Skeletal muscle satellite cell (primary cell): ENCODE data around the gene ZBTB20.
"Not testable (repeated sequence)": the region's sequence is repeated elsewhere in the genome, so short reads cannot be mapped to it uniquely, and the experiment has no call there.

Experiments
- H3K27me3 ChIP-seq: 2 replicates; pipeline ENCODE4 v1.7.0; 2013; ENCODE audit warnings: low read length; ENCODE audit not compliant: control insufficient read depth, insufficient read depth
- H3K36me3 ChIP-seq: 2 replicates; pipeline ENCODE4 v1.7.0; 2013; ENCODE audit warnings: mild to moderate bottlenecking, control low read depth, low read length; ENCODE audit not compliant: insufficient read depth
- H3K4me1 ChIP-seq: 2 replicates; pipeline ENCODE4 v1.7.0; 2013; ENCODE audit warnings: low read length; ENCODE audit not compliant: control insufficient read depth, insufficient read depth
- H3K4me2 ChIP-seq: 2 replicates; pipeline ENCODE4 v1.7.0; 2013; ENCODE audit warnings: mild to moderate bottlenecking, low read length
- H3K4me3 ChIP-seq: 2 replicates; pipeline ENCODE4 v1.7.0; 2013; ENCODE audit warnings: low read length
- H3K9ac ChIP-seq: 2 replicates; pipeline ENCODE4 v1.7.0; 2013; ENCODE audit warnings: mild to moderate bottlenecking, low read depth, low read length, moderate library complexity
- H3K9me3 ChIP-seq: replicated peaks from 2 replicates; pipeline ENCODE4 v1.7.0; 2013; ENCODE audit warnings: mild to moderate bottlenecking, control low read depth, low read length

The ZBTB20 gene

GRCh38 chr3:114838025-114838424 is 309.1 kb downstream of the ZBTB20 start:
- Histone ChIP-seq H3K4me1 (no peaks in the 10 kb centered on the region), H3K27me3 (no peaks in the 10 kb centered on the region), H3K9me3 (no peaks in the 10 kb centered on the region), H3K9ac (no peak overlapping the region), H3K4me3 (no peak overlapping the region), H3K4me2 (no peak overlapping the region), H3K36me3 (no peaks in the 10 kb centered on the region)

GRCh38 chr3:114834175-114834940 is 312.7 kb downstream of the ZBTB20 start:
- no peaks in the 10 kb centered on the region for H3K4me1 ChIP-seq

DNA sequence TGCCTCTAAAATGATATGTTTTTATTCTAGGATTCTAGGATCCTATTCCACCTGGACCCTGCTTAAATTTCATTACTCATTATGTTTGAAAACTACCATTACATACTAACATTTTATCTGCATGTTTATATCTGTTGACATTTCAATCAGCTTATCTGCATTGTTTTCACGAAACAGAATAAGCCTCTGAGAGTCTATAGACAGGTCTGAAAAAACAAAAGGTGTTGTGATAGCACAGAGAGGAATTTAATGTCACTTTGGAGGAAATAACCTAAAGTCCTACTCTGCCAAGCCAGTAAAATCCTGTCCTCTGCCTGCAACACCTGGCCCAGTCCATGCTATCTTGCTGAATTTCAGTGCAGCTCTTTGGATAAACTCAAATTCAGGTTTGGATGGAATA is 315.2 kb downstream of the ZBTB20 start:
- no peaks in the 10 kb centered on the region for H3K4me1 ChIP-seq
- no peak overlapping the region for H3K9ac ChIP-seq
- H3K36me3 ChIP-seq, result no peaks in the 10 kb centered on the region
- H3K4me2 ChIP-seq, result no peak overlapping the region
- no peak overlapping the region for H3K4me3 ChIP-seq
- H3K27me3 ChIP-seq, result no peaks in the 10 kb centered on the region
- no peaks in the 10 kb centered on the region for H3K9me3 ChIP-seq

More at GRCh38 chr3:114834175-114834940, 312.7 kb downstream of the ZBTB20 start:
- H3K36me3 ChIP-seq, result no peaks in the 10 kb centered on the region
- H3K4me3 ChIP-seq, result no peak overlapping the region
- H3K4me2 ChIP-seq, result no peak overlapping the region
- no peak overlapping the region for H3K9ac ChIP-seq
- H3K9me3 ChIP-seq, result no peaks in the 10 kb centered on the region
- H3K27me3 ChIP-seq, result no peaks in the 10 kb centered on the region

DNA sequence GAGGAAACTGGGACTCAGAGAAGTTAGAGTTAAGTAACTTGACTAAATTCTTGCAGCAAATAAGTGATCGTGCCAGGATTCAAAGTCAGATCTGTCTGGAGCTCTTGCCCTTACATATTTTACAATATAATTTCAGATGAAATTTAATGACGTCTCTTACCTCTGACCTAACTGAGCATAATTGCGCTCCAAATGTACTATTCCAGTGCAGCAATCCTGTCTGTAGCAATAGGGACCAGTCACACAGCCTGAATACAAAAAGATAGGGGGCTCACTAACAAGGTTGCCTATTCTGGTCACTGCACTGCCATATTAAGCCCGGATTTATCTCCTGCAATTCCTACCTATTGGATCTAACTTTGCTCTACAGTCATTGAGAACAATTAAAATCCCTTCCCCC is 316.4 kb downstream of the ZBTB20 start:
- Histone ChIP-seq H3K9ac (no peak overlapping the region), H3K4me2 (no peak overlapping the region), H3K4me1 (no peaks in the 10 kb centered on the region), H3K36me3 (no peaks in the 10 kb centered on the region), H3K4me3 (no peak overlapping the region), H3K9me3 (no peaks in the 10 kb centered on the region), H3K27me3 (no peaks in the 10 kb centered on the region)

GRCh38 chr3:114829783-114830182 is 317.3 kb downstream of the ZBTB20 start:
- H3K9me3 ChIP-seq, result no peaks in the 10 kb centered on the region
- no peaks in the 10 kb centered on the region for H3K27me3 ChIP-seq
- no peak overlapping the region for H3K9ac ChIP-seq
- H3K4me1 ChIP-seq, result no peaks in the 10 kb centered on the region
- no peak overlapping the region for H3K4me3 ChIP-seq
- no peak overlapping the region for H3K4me2 ChIP-seq
- no peaks in the 10 kb centered on the region for H3K36me3 ChIP-seq

DNA sequence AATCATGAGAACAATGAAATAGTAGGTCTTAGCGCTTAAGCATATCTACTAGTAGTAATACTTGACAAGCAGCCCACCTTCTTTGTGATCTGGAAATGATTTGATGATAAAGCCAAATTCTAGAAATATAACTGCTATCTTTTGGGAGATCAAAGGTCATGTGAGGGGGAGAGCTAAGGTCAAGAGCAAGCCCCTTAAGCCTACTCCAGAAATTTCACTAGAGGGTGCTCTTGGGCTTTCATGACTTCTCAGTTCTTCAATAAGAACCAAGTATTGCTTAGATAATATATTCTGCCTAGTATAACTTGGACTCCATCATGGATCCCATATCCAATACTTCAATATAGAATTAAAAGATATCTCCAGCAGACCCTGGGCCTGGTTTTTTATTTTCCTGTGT is 319.6 kb downstream of the ZBTB20 start:
- no peaks in the 10 kb centered on the region for H3K9me3 ChIP-seq
- no peak overlapping the region for H3K4me3 ChIP-seq
- no peaks in the 10 kb centered on the region for H3K27me3 ChIP-seq
- H3K9ac ChIP-seq, result no peak overlapping the region
- H3K4me2 ChIP-seq, result no peak overlapping the region
- no peaks in the 10 kb centered on the region for H3K36me3 ChIP-seq
- no peaks in the 10 kb centered on the region for H3K4me1 ChIP-seq

GRCh38 chr3:114824014-114824413 is 323.1 kb downstream of the ZBTB20 start:
- H3K9me3 ChIP-seq, result no peaks in the 10 kb centered on the region
- H3K36me3 ChIP-seq, result no peaks in the 10 kb centered on the region
- no peak overlapping the region for H3K4me3 ChIP-seq
- H3K4me1 ChIP-seq, result no peaks in the 10 kb centered on the region
- H3K27me3 ChIP-seq, result no peaks in the 10 kb centered on the region
- H3K9ac ChIP-seq, result no peak overlapping the region
- no peak overlapping the region for H3K4me2 ChIP-seq

DNA sequence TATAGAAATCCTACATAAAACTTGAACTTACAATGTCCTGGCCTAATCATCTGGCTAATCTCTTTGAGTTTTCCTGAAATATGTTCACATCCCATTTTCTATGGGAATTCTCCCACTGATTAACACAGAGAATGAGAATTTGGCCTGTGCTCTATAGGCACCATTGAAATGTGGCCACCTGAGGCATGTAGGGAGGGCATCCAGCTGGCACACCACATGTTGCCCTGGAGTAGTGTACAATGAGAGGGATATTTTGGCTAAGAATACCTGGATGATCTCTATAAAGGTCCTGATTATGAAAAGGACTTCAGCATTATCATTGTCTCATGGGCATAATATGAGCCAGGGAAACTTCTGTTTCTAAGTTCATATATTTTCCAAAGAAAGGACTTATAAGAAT is 324.0 kb downstream of the ZBTB20 start:
- Histone ChIP-seq H3K4me1 (no peaks in the 10 kb centered on the region), H3K4me2 (no peak overlapping the region), H3K36me3 (no peaks in the 10 kb centered on the region), H3K4me3 (no peak overlapping the region), H3K9me3 (no peaks in the 10 kb centered on the region), H3K9ac (no peak overlapping the region), H3K27me3 (no peaks in the 10 kb centered on the region)

- H3K9ac ChIP-seq, result no peak overlapping the region
- H3K4me1 ChIP-seq, result no peaks in the 10 kb centered on the region
- H3K4me3 ChIP-seq, result no peak overlapping the region
- no peaks in the 10 kb centered on the region for H3K27me3 ChIP-seq
- H3K36me3 ChIP-seq, result no peaks in the 10 kb centered on the region
- H3K9me3 ChIP-seq, result no peaks in the 10 kb centered on the region
- no peak overlapping the region for H3K4me2 ChIP-seq
These were observed 331.0 kb downstream of the ZBTB20 start for GRCh38 chr3:114816052-114816451.

- H3K36me3 ChIP-seq, H3K9ac ChIP-seq, H3K4me3 ChIP-seq, H3K4me1 ChIP-seq, H3K4me2 ChIP-seq, H3K27me3 ChIP-seq, H3K9me3 ChIP-seq: not testable (repeated sequence)
These were observed 334.4 kb downstream of the ZBTB20 start for GRCh38 chr3:114812541-114813238.

- Histone ChIP-seq H3K36me3 (no peaks in the 10 kb centered on the region), H3K27me3 (no peaks in the 10 kb centered on the region), H3K4me2 (no peak overlapping the region), H3K4me3 (no peak overlapping the region), H3K4me1 (no peaks in the 10 kb centered on the region), H3K9me3 (no peaks in the 10 kb centered on the region), H3K9ac (no peak overlapping the region)
These were observed 337.2 kb downstream of the ZBTB20 start for GRCh38 chr3:114809668-114810413.
